Measurements from ENCODE around the gene DEDD. TPM values are rescaled to one million over a fixed set of nuclear protein-coding genes. Genes with fewer than 3 reads are reported as not detected.
A peak's percentile ranks its signal among the peaks of the same experiment; 100 is the strongest.

Gene DEDD
- total RNA-seq, 6 donors from 2014 or later = 26.7 to 45.1 (median 35.1) TPM

- no peaks in the 10 kb centered on the region for H3K9me3 ChIP-seq
- peak overlapping the region in 2 of 4 donors; percentile 2 to 11 for H3K27ac ChIP-seq
- no peak for ATAC-seq (ENCODE audit: low FRiP score in 2 of 2)
- 79 to 98% methylated on average over 5 of the region's 5 CpGs for WGBS, 2 donors
- no peaks in the 10 kb centered on the region for H3K36me3 ChIP-seq
- peaks cover 15 to 47% (median 38%) of the 10 kb centered on the region in 4 donors for H3K4me1 ChIP-seq
- no peak overlapping the region for H3K4me3 ChIP-seq
- no peaks in the 10 kb centered on the region for H3K27me3 ChIP-seq
- DNase-seq = no peak
- TF ChIP-seq EP300 (IDR thresholded peaks at IDR 0.05) (no peak), CTCF (IDR thresholded peaks at IDR 0.05) (no peak), POLR2A (IDR thresholded peaks at IDR 0.05) (no peak), POLR2AphosphoS5 (IDR thresholded peaks at IDR 0.05) (no peak)
Observed at GRCh38 chr1:161081519-161081918, 50.9 kb downstream of the DEDD start.

- Histone ChIP-seq H3K36me3 (no peaks in the 10 kb centered on the region), H3K4me1 (peaks cover 15 to 39% (median 31%) of the 10 kb centered on the region in 4 donors), H3K4me3 (no peak overlapping the region), H3K9me3 (no peaks in the 10 kb centered on the region), H3K27me3 (no peaks in the 10 kb centered on the region), H3K27ac (peak overlapping the region in 2 of 4 donors; percentile 2 to 11)
- no peak for ATAC-seq (ENCODE audit: low FRiP score in 2 of 2)
- no peak for DNase-seq
- TF ChIP-seq EP300 (IDR thresholded peaks at IDR 0.05) (no peak), POLR2A (IDR thresholded peaks at IDR 0.05) (no peak), POLR2AphosphoS5 (IDR thresholded peaks at IDR 0.05) (no peak), CTCF (IDR thresholded peaks at IDR 0.05) (no peak)
- 74 to 82% methylated on average over 5 of the region's 5 CpGs for WGBS, 2 donors
Observed at GRCh38 chr1:161080441-161081405, 51.7 kb downstream of the DEDD start.

GRCh38 chr1:161079436-161080110 lies 52.9 kb downstream of the DEDD start:
- whole genome bisulfite sequencing, 2 donors = 66 to 76% methylated on average over 38 to 41 of the region's 41 CpGs
- H3K4me1 ChIP-seq = peaks cover 14 to 30% (median 24%) of the 10 kb centered on the region in 4 donors
- ATAC-seq (ENCODE audit: low FRiP score in 2 of 2) (no peak), DNase-seq (peak in 1 of 2 donors; percentile 77)
- no peak overlapping the region for H3K4me3 ChIP-seq
- H3K27me3 ChIP-seq = no peaks in the 10 kb centered on the region
- H3K9me3 ChIP-seq = no peaks in the 10 kb centered on the region
- H3K27ac ChIP-seq = no peak overlapping the region
- H3K36me3 ChIP-seq = no peaks in the 10 kb centered on the region
- TF ChIP-seq POLR2AphosphoS5 (IDR thresholded peaks at IDR 0.05) (no peak), EP300 (IDR thresholded peaks at IDR 0.05) (no peak), POLR2A (IDR thresholded peaks at IDR 0.05) (no peak), CTCF (IDR thresholded peaks at IDR 0.05) (no peak)

- Histone ChIP-seq H3K27ac (no peak overlapping the region), H3K4me3 (no peak overlapping the region), H3K36me3 (no peaks in the 10 kb centered on the region), H3K9me3 (no peaks in the 10 kb centered on the region), H3K27me3 (no peaks in the 10 kb centered on the region), H3K4me1 (peaks cover 0 to 9% (median 5%) of the 10 kb centered on the region in 4 donors)
- DNase-seq (peak in 1 of 2 donors; percentile 39), ATAC-seq (ENCODE audit: low FRiP score in 2 of 2) (no peak)
- WGBS, 2 donors = 74 to 83% methylated on average over 7 to 9 of the region's 9 CpGs
- TF ChIP-seq CTCF (IDR thresholded peaks at IDR 0.05) (no peak), EP300 (IDR thresholded peaks at IDR 0.05) (no peak), POLR2A (IDR thresholded peaks at IDR 0.05) (no peak), POLR2AphosphoS5 (IDR thresholded peaks at IDR 0.05) (no peak)
Observed at GRCh38 chr1:161077426-161077825, 55.0 kb downstream of the DEDD start.
